ENCODE data around the gene MEGF11.

DNA sequence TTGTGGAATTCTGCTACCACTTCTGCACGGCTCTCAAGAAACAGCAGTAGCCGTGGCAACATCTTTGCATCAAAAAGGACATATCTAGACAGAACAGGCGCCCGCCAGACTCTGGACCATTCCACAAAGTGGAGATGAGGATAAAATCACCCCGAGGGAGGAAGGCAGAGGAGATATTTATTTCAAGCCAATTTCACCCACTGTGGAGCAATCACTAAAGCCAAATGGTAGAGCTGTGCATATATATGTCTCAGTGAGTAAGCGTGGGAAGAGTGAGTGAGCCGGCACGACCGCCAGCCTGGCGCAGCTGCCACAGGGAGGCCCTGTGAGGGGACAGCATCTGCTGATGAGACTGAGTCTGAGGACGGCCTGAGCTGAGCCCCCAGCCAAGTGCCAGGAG, 111.3 kb downstream of the MEGF11 start:
- TF ChIP-seq, protein P1, sequence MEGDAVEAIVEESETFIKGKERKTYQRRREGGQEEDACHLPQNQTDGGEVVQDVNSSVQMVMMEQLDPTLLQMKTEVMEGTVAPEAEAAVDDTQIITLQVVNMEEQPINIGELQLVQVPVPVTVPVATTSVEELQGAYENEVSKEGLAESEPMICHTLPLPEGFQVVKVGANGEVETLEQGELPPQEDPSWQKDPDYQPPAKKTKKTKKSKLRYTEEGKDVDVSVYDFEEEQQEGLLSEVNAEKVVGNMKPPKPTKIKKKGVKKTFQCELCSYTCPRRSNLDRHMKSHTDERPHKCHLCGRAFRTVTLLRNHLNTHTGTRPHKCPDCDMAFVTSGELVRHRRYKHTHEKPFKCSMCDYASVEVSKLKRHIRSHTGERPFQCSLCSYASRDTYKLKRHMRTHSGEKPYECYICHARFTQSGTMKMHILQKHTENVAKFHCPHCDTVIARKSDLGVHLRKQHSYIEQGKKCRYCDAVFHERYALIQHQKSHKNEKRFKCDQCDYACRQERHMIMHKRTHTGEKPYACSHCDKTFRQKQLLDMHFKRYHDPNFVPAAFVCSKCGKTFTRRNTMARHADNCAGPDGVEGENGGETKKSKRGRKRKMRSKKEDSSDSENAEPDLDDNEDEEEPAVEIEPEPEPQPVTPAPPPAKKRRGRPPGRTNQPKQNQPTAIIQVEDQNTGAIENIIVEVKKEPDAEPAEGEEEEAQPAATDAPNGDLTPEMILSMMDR (IDR thresholded peaks at IDR 0.05), result no peak
- TF ChIP-seq POLR2A (IDR thresholded peaks at IDR 0.05), result no peak

Data from uterus (tissue), 2 donors.